Measurements from ENCODE around the gene PRX. TPM values are rescaled to one million over a fixed set of nuclear protein-coding genes. Genes with fewer than 3 reads are reported as not detected.

Gene PRX
- total and polyA plus RNA-seq, 9 of the 15 experiments (the other 6 are each of a cell fraction or from before 2014, with no cell fraction given) = 0.65 to 3.5 (median 1.7) TPM; not detected in 2

DNA sequence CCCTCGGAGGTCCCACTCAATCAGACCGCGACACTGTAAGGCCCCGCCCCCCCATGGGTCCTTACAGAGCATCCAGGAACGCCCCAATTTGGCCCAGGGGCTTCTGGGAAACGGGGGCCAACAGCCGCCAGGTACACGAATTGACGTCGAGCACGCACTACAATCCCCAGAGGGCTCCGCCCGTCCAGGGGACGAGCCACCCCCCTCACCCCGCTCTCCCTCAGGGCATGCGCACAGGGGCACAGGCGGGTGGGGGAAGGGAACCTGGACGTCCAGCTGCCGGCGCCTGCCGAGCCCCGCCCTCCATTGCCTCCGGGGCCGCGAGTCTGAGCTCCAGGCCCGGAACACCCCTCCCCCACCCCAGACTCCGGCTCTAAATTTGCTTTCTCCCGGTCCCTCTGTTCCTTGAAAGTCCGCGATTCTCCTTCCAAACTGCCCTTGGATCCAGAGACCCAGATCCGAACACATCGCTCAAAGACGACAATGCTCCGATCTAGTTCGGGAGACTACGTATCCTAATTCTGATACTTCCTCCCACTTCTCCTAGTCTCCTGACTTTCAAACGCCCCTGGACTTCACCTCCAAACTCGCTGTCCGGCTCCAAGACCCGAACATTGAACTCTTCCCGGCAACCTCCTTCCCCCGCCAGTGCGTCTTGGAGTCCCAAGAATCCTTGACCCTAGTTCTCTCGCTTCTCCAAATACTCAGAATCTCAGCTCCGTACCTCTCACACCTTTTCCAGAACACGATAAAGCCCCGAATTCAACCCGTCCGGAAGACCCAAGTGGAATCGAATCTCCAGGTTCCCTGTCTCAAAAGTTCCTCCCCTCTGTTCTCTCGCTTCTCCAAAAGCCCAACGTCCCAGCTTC lies 30.2 kb upstream of the PRX start (continued):
- TF ChIP-seq ZNF655 (CRISPR knock-in tag; IDR thresholded peaks at IDR 0.05) = no peak
- TF ChIP-seq TAL1 (IDR thresholded peaks at IDR 0.05) = no peak
- no peak for TF ChIP-seq ZNF76 (CRISPR knock-in tag; IDR thresholded peaks at IDR 0.05; ENCODE audit: borderline replicate concordance)
- TF ChIP-seq SLC30A9 (CRISPR knock-in tag; IDR thresholded peaks at IDR 0.05) = no peak
- no peak for TF ChIP-seq ZNF584 (CRISPR knock-in tag; IDR thresholded peaks at IDR 0.05; ENCODE audit: low read depth)
- peak; percentile 45 to 62; a peak in 2 of 4 replicates for TF ChIP-seq FOXK2 (conservative IDR thresholded peaks at IDR 0.05 in 1 of 2, IDR thresholded peaks at IDR 0.05 in 1 of 2; ENCODE audit: low read depth in 2 of 2)
- TF ChIP-seq SOX6 (IDR thresholded peaks at IDR 0.05) = peak; percentile 60; the same call in 1 of the 2 replicates
- TF ChIP-seq ZNF408 (CRISPR knock-in tag; IDR thresholded peaks at IDR 0.05; ENCODE audit: low read depth) = no peak
- TF ChIP-seq NELFE (IDR thresholded peaks at IDR 0.05; ENCODE audit: insufficient read depth, insufficient read length) = no peak
- no peak for TF ChIP-seq EZH2 (IDR thresholded peaks at IDR 0.05; ENCODE audit: borderline replicate concordance, low read depth, low read length)
- TF ChIP-seq XRCC4 (IDR thresholded peaks at IDR 0.05; ENCODE audit: extremely low read depth, insufficient read depth, insufficient read length) = no peak
- peak; percentile 82 for TF ChIP-seq SMAD4 (CRISPR knock-in tag; conservative IDR thresholded peaks at IDR 0.05)
- TF ChIP-seq ADNP (tag; IDR thresholded peaks at IDR 0.05) = no peak
- TF ChIP-seq, protein P1, sequence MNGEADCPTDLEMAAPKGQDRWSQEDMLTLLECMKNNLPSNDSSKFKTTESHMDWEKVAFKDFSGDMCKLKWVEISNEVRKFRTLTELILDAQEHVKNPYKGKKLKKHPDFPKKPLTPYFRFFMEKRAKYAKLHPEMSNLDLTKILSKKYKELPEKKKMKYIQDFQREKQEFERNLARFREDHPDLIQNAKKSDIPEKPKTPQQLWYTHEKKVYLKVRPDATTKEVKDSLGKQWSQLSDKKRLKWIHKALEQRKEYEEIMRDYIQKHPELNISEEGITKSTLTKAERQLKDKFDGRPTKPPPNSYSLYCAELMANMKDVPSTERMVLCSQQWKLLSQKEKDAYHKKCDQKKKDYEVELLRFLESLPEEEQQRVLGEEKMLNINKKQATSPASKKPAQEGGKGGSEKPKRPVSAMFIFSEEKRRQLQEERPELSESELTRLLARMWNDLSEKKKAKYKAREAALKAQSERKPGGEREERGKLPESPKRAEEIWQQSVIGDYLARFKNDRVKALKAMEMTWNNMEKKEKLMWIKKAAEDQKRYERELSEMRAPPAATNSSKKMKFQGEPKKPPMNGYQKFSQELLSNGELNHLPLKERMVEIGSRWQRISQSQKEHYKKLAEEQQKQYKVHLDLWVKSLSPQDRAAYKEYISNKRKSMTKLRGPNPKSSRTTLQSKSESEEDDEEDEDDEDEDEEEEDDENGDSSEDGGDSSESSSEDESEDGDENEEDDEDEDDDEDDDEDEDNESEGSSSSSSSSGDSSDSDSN (IDR thresholded peaks at IDR 0.05; ENCODE audit: borderline replicate concordance in 1 of 2, low read depth in 2 of 2, low read length in 2 of 2) = 0 out of 4 replicates have a peak, but pooled peaks of 1 of the 2 experiments have one; percentile 8
- no peak; the same call in 1 of the 2 replicates for TF ChIP-seq ZNF583 (CRISPR knock-in tag; IDR thresholded peaks at IDR 0.05)
- peak; percentile 65; the same call in 1 of the 2 replicates for TF ChIP-seq ZNF740 (CRISPR knock-in tag; IDR thresholded peaks at IDR 0.05)
- TF ChIP-seq ZNF740 (tag; IDR thresholded peaks at IDR 0.05) = no peak
- peak; percentile 39; the same call in 1 of the 2 replicates for TF ChIP-seq FOSL1 (tag; conservative IDR thresholded peaks at IDR 0.05)
- no peak for TF ChIP-seq ZNF696 (CRISPR knock-in tag; conservative IDR thresholded peaks at IDR 0.05)
- peak; percentile 95 for TF ChIP-seq CHD1 (IDR thresholded peaks at IDR 0.05; ENCODE audit: low read length)
- no peak for TF ChIP-seq ZNF184 (CRISPR knock-in tag; IDR thresholded peaks at IDR 0.05)
